HEK293T (cell line): ENCODE measurements around the gene RALGPS2.

Experiments
- CTCF ChIA-PET: fragments of 350-600 bp; formaldehyde crosslinking; extraction: SDS; loops from one replicate; lab custom pipeline; 2021; ENCODE audit warnings: antibody characterized with exemption, inconsistent platforms; lab: Yijun Ruan, JAX
- POLR2A ChIA-PET: fragments of 350-600 bp; formaldehyde crosslinking; extraction: SDS; loops from one replicate; lab custom pipeline; 2020; ENCODE audit warnings: antibody characterized with exemption, inconsistent platforms; lab: Yijun Ruan, JAX
- DNase-seq: peaks from one replicate; pipeline ENCODE4 v3.0.0; 2012; ENCODE audit warnings: mixed read lengths; ENCODE audit errors: extremely low spot score
- ARNT ChIP-seq: fragments of 450-650 bp; IDR thresholded peaks from 2 replicates; pipeline ENCODE4 v1.6.1; 2017; ENCODE audit warnings: mild to moderate bottlenecking
- BHLHE40 ChIP-seq: fragments of 450-650 bp; IDR thresholded peaks from 2 replicates; pipeline ENCODE4 v1.6.1; 2016; ENCODE audit warnings: mild to moderate bottlenecking, moderate library complexity, borderline replicate concordance
- CTBP1 ChIP-seq: fragments of 450-650 bp; IDR thresholded peaks from 2 replicates; pipeline ENCODE4 v1.6.1; 2016; ENCODE audit warnings: borderline replicate concordance
- ELF4 ChIP-seq: fragments of 450-650 bp; IDR thresholded peaks from 2 replicates; pipeline ENCODE4 v1.6.1; 2017; ENCODE audit warnings: antibody characterized with exemption
- FOXA1 ChIP-seq: fragments of 450-650 bp; IDR thresholded peaks from 2 replicates; pipeline ENCODE4 v1.6.1; 2016; ENCODE audit warnings: mild to moderate bottlenecking
- FOXK2 ChIP-seq: fragments of 450-650 bp; IDR thresholded peaks from 2 replicates; pipeline ENCODE4 v1.6.1; 2016; ENCODE audit warnings: mild to moderate bottlenecking
- FOXM1 ChIP-seq: fragments of 450-650 bp; IDR thresholded peaks from 2 replicates; pipeline ENCODE4 v1.6.1; 2017; ENCODE audit warnings: mild to moderate bottlenecking, borderline replicate concordance
- HDGF ChIP-seq: fragments of 450-650 bp; IDR thresholded peaks from 2 replicates; pipeline ENCODE4 v1.6.1; 2017; ENCODE audit warnings: antibody characterized with exemption, borderline replicate concordance
- L3MBTL2 ChIP-seq: fragments of 450-650 bp; conservative IDR thresholded peaks from 2 replicates; pipeline ENCODE4 v1.6.1; 2016; ENCODE audit warnings: mild to moderate bottlenecking
- LEF1 ChIP-seq: fragments of 450-650 bp; IDR thresholded peaks from 2 replicates; pipeline ENCODE4 v1.6.1; 2017; ENCODE audit warnings: mild to moderate bottlenecking, borderline replicate concordance
- NFRKB ChIP-seq: fragments of 450-650 bp; IDR thresholded peaks from 2 replicates; pipeline ENCODE4 v1.6.1; 2016; ENCODE audit warnings: mild to moderate bottlenecking, moderate library complexity
- PKNOX1 ChIP-seq: fragments of 450-650 bp; IDR thresholded peaks from 2 replicates; pipeline ENCODE4 v1.6.1; 2016
- SP1 ChIP-seq: fragments of 450-650 bp; IDR thresholded peaks from 2 replicates; pipeline ENCODE4 v1.6.1; 2017
- SUZ12 ChIP-seq: fragments of 450-650 bp; IDR thresholded peaks from 2 replicates; pipeline ENCODE4 v1.6.1; 2016; ENCODE audit warnings: mild to moderate bottlenecking
- TARDBP ChIP-seq: fragments of 450-650 bp; IDR thresholded peaks from 2 replicates; pipeline ENCODE4 v1.6.1; 2016
- ZNF384 ChIP-seq: fragments of 450-650 bp; IDR thresholded peaks from 2 replicates; pipeline ENCODE4 v1.6.1; 2016

Gene RALGPS2

GRCh38 chr1:178684542-178685000 lies 40.5 kb upstream of the RALGPS2 start:
- POLR2A ChIA-PET: no interaction called here
- no peak for TF ChIP-seq HDGF
- CTCF ChIA-PET: no interaction called here
- no peak for DNase-seq

GRCh38 chr1:178686407-178686806 lies 38.6 kb upstream of the RALGPS2 start:
- TF ChIP-seq SUZ12 (no peak), ZNF384 (no peak), ARNT (no peak), FOXK2 (no peak), HDGF (no peak), CTBP1 (no peak), LEF1 (no peak), FOXM1 (no peak), ELF4 (no peak), BHLHE40 (no peak), SP1 (no peak), FOXA1 (no peak)
- CTCF ChIA-PET: no interaction called here
- POLR2A ChIA-PET: no interaction called here
- no peak for DNase-seq

- ChIA-PET CTCF (no interaction called here), POLR2A (no interaction called here)
- DNase-seq: no peak
- TF ChIP-seq CTBP1: no peak
- TF ChIP-seq BHLHE40: no peak
- TF ChIP-seq LEF1: no peak
- no peak for TF ChIP-seq PKNOX1
- no peak for TF ChIP-seq FOXK2
- TF ChIP-seq HDGF: no peak
- no peak for TF ChIP-seq ELF4
- TF ChIP-seq FOXM1: no peak
- TF ChIP-seq SP1: no peak
- TF ChIP-seq ARNT: no peak
- TF ChIP-seq ZNF384: no peak
- TF ChIP-seq NFRKB: no peak
- no peak for TF ChIP-seq TARDBP
- no peak for TF ChIP-seq SUZ12
- no peak for TF ChIP-seq L3MBTL2
- TF ChIP-seq FOXA1: no peak
These were observed 36.8 kb upstream of the RALGPS2 start for GRCh38 chr1:178688244-178688643.

- ChIA-PET POLR2A (no interaction called here), CTCF (no interaction called here)
- no peak for DNase-seq
- TF ChIP-seq NFRKB: no peak
- TF ChIP-seq L3MBTL2: no peak
- TF ChIP-seq FOXM1: no peak
- TF ChIP-seq HDGF: no peak
- TF ChIP-seq ZNF384: no peak
These were observed 35.3 kb upstream of the RALGPS2 start for GRCh38 chr1:178689769-178690168.

GRCh38 chr1:178690496-178690895 lies 34.5 kb upstream of the RALGPS2 start:
- no peak for DNase-seq
- POLR2A ChIA-PET: no interaction called here
- no peak for TF ChIP-seq L3MBTL2
- TF ChIP-seq LEF1: no peak
- no peak for TF ChIP-seq SUZ12
- no peak for TF ChIP-seq FOXK2
- no peak for TF ChIP-seq TARDBP
- CTCF ChIA-PET: interaction anchor here (0.7 kb wide), 1 partner anchor 616 kb away, joined by 3 read pairs; no protein-coding TSS in a partner anchor

GRCh38 chr1:178692564-178693327 lies 32.3 kb upstream of the RALGPS2 start:
- CTCF ChIA-PET: interaction anchor here (1.2 kb wide), 1 partner anchor 150 kb away, joined by 3 read pairs; no protein-coding TSS in a partner anchor
- TF ChIP-seq SP1 (no peak), ZNF384 (no peak), PKNOX1 (no peak), BHLHE40 (no peak)
- POLR2A ChIA-PET: no interaction called here
- no peak for DNase-seq

GRCh38 chr1:178693366-178693765 lies 31.7 kb upstream of the RALGPS2 start:
- POLR2A ChIA-PET: no interaction called here
- no peak for TF ChIP-seq ZNF384
- no peak for TF ChIP-seq FOXA1
- TF ChIP-seq CTBP1: no peak
- no peak for TF ChIP-seq ELF4
- TF ChIP-seq HDGF: no peak
- no peak for TF ChIP-seq SP1
- TF ChIP-seq PKNOX1: no peak
- TF ChIP-seq L3MBTL2: no peak
- TF ChIP-seq TARDBP: no peak
- TF ChIP-seq ARNT: no peak
- TF ChIP-seq FOXK2: no peak
- TF ChIP-seq BHLHE40: no peak
- TF ChIP-seq NFRKB: no peak
- no peak for TF ChIP-seq FOXM1
- no peak for TF ChIP-seq LEF1
- no peak for TF ChIP-seq SUZ12
- CTCF ChIA-PET: interaction anchor here (1.2 kb wide), 1 partner anchor 150 kb away, joined by 3 read pairs; no protein-coding TSS in a partner anchor
- peak; percentile 21 for DNase-seq
